Measurements from ENCODE around the gene NKX1-2. TPM values are rescaled to one million over a fixed set of nuclear protein-coding genes. Genes with fewer than 3 reads are reported as not detected.

NKX1-2 gene
- total and polyA plus RNA-seq, 2 experiments from 2014 or later = 9.8 to 39.4 TPM

GRCh38 chr10:124481717-124482116, 31.9 kb upstream of the NKX1-2 start (continued):
- no peak for TF ChIP-seq EZH2phosphoT487 (IDR thresholded peaks at IDR 0.05; ENCODE audit: unreplicated experiment)
- no peak for TF ChIP-seq POLR2AphosphoS5 (IDR thresholded peaks at IDR 0.05; ENCODE audit: low read depth)
- TF ChIP-seq CREB1 (CRISPR knock-in tag; IDR thresholded peaks at IDR 0.05; ENCODE audit: low read depth) = no peak

- H3K4me1 ChIP-seq (ENCODE audit: insufficient read depth) = peaks cover 40% of the 10 kb centered on the region
- ATAC-seq = peak; percentile 29
- DNase-seq (ENCODE audit: low spot score) = no peak
- no peak overlapping the region for H2AFZ ChIP-seq
- Mint-ChIP-seq H3K36me3 (ENCODE audit: low read depth) (peaks cover 25% of the 10 kb centered on the region), H3K9me3 (peaks cover 4% of the 10 kb centered on the region; the same call in 1 of the 3 replicates), H3K4me1 (peaks cover 34% of the 10 kb centered on the region), H3K4me3 (no peak overlapping the region), H3K27me3 (ENCODE audit: insufficient read depth, low read depth, poor library complexity) (peaks cover 6% of the 10 kb centered on the region), H3K27ac (no peak overlapping the region; the same call in 1 of the 2 replicates)
- H3K27me3 ChIP-seq (ENCODE audit: insufficient read depth) = no peaks in the 10 kb centered on the region
- H3K27ac ChIP-seq (ENCODE audit: low read depth) = no peak overlapping the region
- H3F3A ChIP-seq (replicated peaks; ENCODE audit: low read depth) = no peaks in the 10 kb centered on the region
- no peaks in the 10 kb centered on the region for H4K20me1 ChIP-seq (replicated peaks; ENCODE audit: insufficient read depth)
- TF ChIP-seq STAT1 (IDR thresholded peaks at IDR 0.05; ENCODE audit: unreplicated experiment) = no peak
- TF ChIP-seq ZNF331 (CRISPR knock-in tag; IDR thresholded peaks at IDR 0.05; ENCODE audit: low read depth) = no peak
- no peak overlapping the region for H3K4me3 ChIP-seq
- 0 out of 2 replicates have a peak overlapping the region, but pooled peaks have one; percentile 32 for H3K4me2 ChIP-seq
- H3K79me2 ChIP-seq (replicated peaks; ENCODE audit: insufficient read depth) = no peaks in the 10 kb centered on the region; the same call in 1 of the 2 replicates
- H3K36me3 ChIP-seq (ENCODE audit: insufficient read depth) = no peaks in the 10 kb centered on the region
- no peaks in the 10 kb centered on the region for H3K9me2 ChIP-seq (ENCODE audit: insufficient read depth)
These were observed 31.0 kb upstream of the NKX1-2 start for GRCh38 chr10:124480860-124481259.

GRCh38 chr10:124478515-124478914, 28.7 kb upstream of the NKX1-2 start:
- Mint-ChIP-seq H3K36me3 (ENCODE audit: low read depth) (peaks cover 10% of the 10 kb centered on the region; the same call in 1 of the 3 replicates), H3K4me3 (no peak overlapping the region), H3K9me3 (peaks cover 3% of the 10 kb centered on the region; the same call in 1 of the 3 replicates), H3K27ac (no peak overlapping the region; the same call in 1 of the 2 replicates), H3K4me1 (peaks cover 42% of the 10 kb centered on the region), H3K27me3 (ENCODE audit: insufficient read depth, low read depth, poor library complexity) (peaks cover 4% of the 10 kb centered on the region)
- H3K4me2 ChIP-seq = no peak overlapping the region
- H3K36me3 ChIP-seq (ENCODE audit: insufficient read depth) = no peaks in the 10 kb centered on the region
- H3K4me1 ChIP-seq (ENCODE audit: insufficient read depth) = peaks cover 44% of the 10 kb centered on the region
- no peak for DNase-seq (ENCODE audit: low spot score)
- no peaks in the 10 kb centered on the region for H3K9me2 ChIP-seq (ENCODE audit: insufficient read depth)
- H2AFZ ChIP-seq = no peak overlapping the region
- no peaks in the 10 kb centered on the region; the same call in 1 of the 2 replicates for H3K79me2 ChIP-seq (replicated peaks; ENCODE audit: insufficient read depth)
- H3K4me3 ChIP-seq = no peak overlapping the region
- no peak overlapping the region for H3K27ac ChIP-seq (ENCODE audit: low read depth)
- ATAC-seq = no peak
- H3F3A ChIP-seq (replicated peaks; ENCODE audit: low read depth) = no peaks in the 10 kb centered on the region
- TF ChIP-seq JUNB (IDR thresholded peaks at IDR 0.05; ENCODE audit: unreplicated experiment) (no peak), CTCF (conservative IDR thresholded peaks at IDR 0.05; ENCODE audit: low read depth in 2 of 2) (no peak), STAT1 (IDR thresholded peaks at IDR 0.05; ENCODE audit: unreplicated experiment) (no peak), ZNF114 (CRISPR knock-in tag; IDR thresholded peaks at IDR 0.05) (no peak), EZH2phosphoT487 (IDR thresholded peaks at IDR 0.05; ENCODE audit: unreplicated experiment) (no peak), NANOG (IDR thresholded peaks at IDR 0.05; ENCODE audit: borderline replicate concordance) (no peak)
- H4K20me1 ChIP-seq (replicated peaks; ENCODE audit: insufficient read depth) = no peaks in the 10 kb centered on the region
- H3K27me3 ChIP-seq (ENCODE audit: insufficient read depth) = no peaks in the 10 kb centered on the region

Measured in GM23338 (cell line).